ENCODE results near the gene RRAGD. TPM values are rescaled to one million over a fixed set of nuclear protein-coding genes. Genes with fewer than 3 reads are reported as not detected.

The RRAGD gene
- polyA plus RNA-seq, 1 of the 3 experiments (the other 2 are of a cell fraction), result 0.07 TPM

- no peak for TF ChIP-seq NFIC (IDR thresholded peaks at IDR 0.05; ENCODE audit: borderline replicate concordance)
- TF ChIP-seq GABPA (IDR thresholded peaks at IDR 0.05; ENCODE audit: low read depth), result no peak
- no peak for TF ChIP-seq MAX (IDR thresholded peaks at IDR 0.05; ENCODE audit: low read depth)
Observed at GRCh38 chr6:89323511-89323971, 88.5 kb downstream of the RRAGD start (continued).

GRCh38 chr6:89321131-89321970 is 90.7 kb downstream of the RRAGD start:
- Histone ChIP-seq H3K4me3 (ENCODE audit: low read depth in 2 of 2, low read length in 1 of 2) (no peak overlapping the region), H3F3A (replicated peaks; ENCODE audit: insufficient read depth) (peaks cover 6% of the 10 kb centered on the region), H3K9ac (no peak overlapping the region), H3K4me2 (no peak overlapping the region), H3K36me3 (replicated peaks in 1 of 2; ENCODE audit: control insufficient read depth in 1 of 2, insufficient read depth in 2 of 2, low read length in 1 of 2) (peaks cover 3% of the 10 kb centered on the region in 2 experiments), H3K4me1 (ENCODE audit: control insufficient read depth in 1 of 2, insufficient read depth in 2 of 2, low read depth in 1 of 2, low read length in 1 of 2) (no peaks in the 10 kb centered on the region), H3K9me3 (no peaks in the 10 kb centered on the region), H4K20me1 (ENCODE audit: insufficient read depth) (no peaks in the 10 kb centered on the region), H3K27ac (ENCODE audit: low read depth in 2 of 2, low read length in 1 of 2) (no peak overlapping the region), H2AFZ (ENCODE audit: low read depth) (no peak overlapping the region), H3K79me2 (ENCODE audit: insufficient read depth) (no peaks in the 10 kb centered on the region), H3K27me3 (ENCODE audit: insufficient read depth) (no peaks in the 10 kb centered on the region), H3K9me2 (no peaks in the 10 kb centered on the region)
- WGBS (ENCODE audit: low lambda C conversion rate), result 87% methylated on average over 9 of the region's 9 CpGs
- CTCF ChIA-PET, result interaction anchor here (0.6 to 1.4 kb wide), 2 partner anchors 12 to 46 kb away, joined by 3 read pairs; no protein-coding TSS in a partner anchor
- POLR2A ChIA-PET, result no interaction called here
- TF ChIP-seq GABPA (IDR thresholded peaks at IDR 0.05; ENCODE audit: low read depth) (no peak), POLR2AphosphoS5 (IDR thresholded peaks at IDR 0.05; ENCODE audit: low read depth, low read length) (no peak), YY1 (IDR thresholded peaks at IDR 0.05; ENCODE audit: low read depth) (no peak), TEAD4 (IDR thresholded peaks at IDR 0.05; ENCODE audit: borderline replicate concordance, insufficient read depth) (no peak), RAD21 (IDR thresholded peaks at IDR 0.05; ENCODE audit: low read length) (no peak)
- DNase-seq, result no peak

GRCh38 chr6:89320012-89320559 is 92.0 kb downstream of the RRAGD start:
- H3F3A ChIP-seq (replicated peaks; ENCODE audit: insufficient read depth), result peaks cover 6% of the 10 kb centered on the region
- H2AFZ ChIP-seq (ENCODE audit: low read depth), result no peak overlapping the region
- H3K4me2 ChIP-seq, result no peak overlapping the region
- CTCF ChIA-PET, result no interaction called here
- no peaks in the 10 kb centered on the region for H3K79me2 ChIP-seq (ENCODE audit: insufficient read depth)
- 76% methylated on average over 6 of the region's 6 CpGs for WGBS (ENCODE audit: low lambda C conversion rate)
- no peak overlapping the region for H3K9ac ChIP-seq
- no peaks in the 10 kb centered on the region for H3K27me3 ChIP-seq (ENCODE audit: insufficient read depth)
- H4K20me1 ChIP-seq (ENCODE audit: insufficient read depth), result no peaks in the 10 kb centered on the region
- no peaks in the 10 kb centered on the region for H3K9me2 ChIP-seq
- no peaks in the 10 kb centered on the region for H3K9me3 ChIP-seq
- TF ChIP-seq REST (IDR thresholded peaks at IDR 0.05; ENCODE audit: low read depth, low read length), result no peak
- TF ChIP-seq TCF12 (IDR thresholded peaks at IDR 0.05), result no peak
- TF ChIP-seq RFX5 (IDR thresholded peaks at IDR 0.05; ENCODE audit: low read length), result no peak
- TF ChIP-seq GABPA (IDR thresholded peaks at IDR 0.05; ENCODE audit: low read depth), result no peak
- no peak for TF ChIP-seq MXI1 (IDR thresholded peaks at IDR 0.05; ENCODE audit: low read depth, low read length)
- no peak for TF ChIP-seq FOSL2 (IDR thresholded peaks at IDR 0.05; ENCODE audit: borderline replicate concordance, low read depth)
- no peak for TF ChIP-seq CHD2 (IDR thresholded peaks at IDR 0.05; ENCODE audit: low read length, partially characterized antibody)
- no peak for TF ChIP-seq SMC3 (IDR thresholded peaks at IDR 0.05; ENCODE audit: low read depth, low read length)
- no peak for TF ChIP-seq ZBTB33 (IDR thresholded peaks at IDR 0.05; ENCODE audit: borderline replicate concordance, low read depth)
- TF ChIP-seq ELF1 (IDR thresholded peaks at IDR 0.05), result no peak
- no peak for DNase-seq
- H3K4me3 ChIP-seq (ENCODE audit: low read depth in 2 of 2, low read length in 1 of 2), result no peak overlapping the region
- H3K36me3 ChIP-seq (replicated peaks in 1 of 2; ENCODE audit: control insufficient read depth in 1 of 2, insufficient read depth in 2 of 2, low read length in 1 of 2), result no peaks in the 10 kb centered on the region
- POLR2A ChIA-PET, result no interaction called here
- H3K4me1 ChIP-seq (ENCODE audit: control insufficient read depth in 1 of 2, insufficient read depth in 2 of 2, low read depth in 1 of 2, low read length in 1 of 2), result no peaks in the 10 kb centered on the region
- no peak overlapping the region for H3K27ac ChIP-seq (ENCODE audit: low read depth in 2 of 2, low read length in 1 of 2)
